Measurements from ENCODE around the gene PNRC2. TPM values are rescaled to one million over a fixed set of nuclear protein-coding genes. Genes with fewer than 3 reads are reported as not detected.

Gene PNRC2
- total and polyA plus RNA-seq, 2 of the 13 experiments (the other 11 are each of a cell fraction or from before 2014, with no cell fraction given): 74.9 to 97.5 TPM

DNA sequence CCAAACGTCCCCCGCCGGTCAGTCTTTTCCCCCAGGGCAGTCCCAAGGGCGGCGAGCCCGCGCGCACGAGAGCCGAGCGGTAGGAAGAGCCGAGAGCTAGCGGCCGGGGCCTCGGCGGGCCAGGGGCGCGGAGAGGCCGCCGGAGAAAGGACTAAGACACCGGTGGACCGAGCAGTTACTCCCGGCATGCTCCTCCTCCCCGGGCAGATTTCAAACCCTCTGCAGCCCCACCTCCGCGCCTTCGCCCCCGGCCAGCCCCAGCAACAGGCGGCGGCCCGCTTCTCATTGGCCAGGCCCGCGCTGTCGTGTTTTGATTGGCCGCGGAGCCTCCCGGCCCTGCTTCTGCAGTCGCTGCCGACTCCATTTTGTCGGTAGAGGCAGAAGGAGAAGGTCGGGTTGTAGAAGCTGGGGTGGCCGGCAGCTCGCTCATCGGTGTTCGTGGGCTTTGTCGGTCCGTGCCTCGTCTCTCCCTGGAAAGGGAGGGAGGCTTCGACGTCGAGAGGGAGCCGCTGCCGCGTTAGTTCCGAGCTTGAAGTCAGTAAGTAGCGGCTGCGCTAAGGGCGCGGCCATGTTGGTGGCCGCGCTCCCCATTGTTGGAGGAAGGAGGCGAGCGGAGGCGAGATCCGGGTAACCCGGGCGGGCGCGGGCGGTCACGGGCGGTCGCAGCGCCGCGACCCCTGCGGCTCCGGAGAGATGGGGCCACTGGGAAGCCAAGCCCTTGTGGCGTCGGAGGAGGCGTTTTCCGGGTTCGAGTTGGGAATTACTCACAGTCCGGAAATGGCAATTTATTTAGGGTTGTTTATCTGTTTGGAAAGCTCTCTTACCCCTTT is at the start of gene PNRC2 (continued):
- TF ChIP-seq ZNF646 (CRISPR knock-in tag; IDR thresholded peaks at IDR 0.05): no peak
- TF ChIP-seq ZNF713 (CRISPR knock-in tag; IDR thresholded peaks at IDR 0.05): no peak
- peak; percentile 64 for TF ChIP-seq NCOA2 (CRISPR knock-in tag; IDR thresholded peaks at IDR 0.05)
- no peak for TF ChIP-seq PRDM4 (CRISPR knock-in tag; IDR thresholded peaks at IDR 0.05; ENCODE audit: borderline replicate concordance)
- TF ChIP-seq TEAD2 (CRISPR knock-in tag; IDR thresholded peaks at IDR 0.05): no peak
- peak; percentile 83; the same call in 1 of the 2 replicates for TF ChIP-seq ZNF776 (CRISPR knock-in tag; IDR thresholded peaks at IDR 0.05)
- TF ChIP-seq ERF (CRISPR knock-in tag; IDR thresholded peaks at IDR 0.05): peak; percentile 83
- TF ChIP-seq MZF1 (CRISPR knock-in tag; IDR thresholded peaks at IDR 0.05; ENCODE audit: borderline replicate concordance): no peak
- no peak for TF ChIP-seq NCOR1 (IDR thresholded peaks at IDR 0.05; ENCODE audit: borderline replicate concordance, low read length)
- TF ChIP-seq ZNF749 (CRISPR knock-in tag; IDR thresholded peaks at IDR 0.05; ENCODE audit: borderline replicate concordance): no peak
- TF ChIP-seq ZNF232 (CRISPR knock-in tag; IDR thresholded peaks at IDR 0.05; ENCODE audit: borderline replicate concordance): no peak; the same call in 1 of the 2 replicates
- peak; percentile 93 for TF ChIP-seq AGO2 (optimal IDR thresholded peaks at IDR 0.05; ENCODE audit: low read depth, low read length)
- peak; percentile 76; the same call in 1 of the 2 replicates for TF ChIP-seq ZNF558 (CRISPR knock-in tag; IDR thresholded peaks at IDR 0.05; ENCODE audit: borderline replicate concordance)
- TF ChIP-seq MED8 (CRISPR knock-in tag; IDR thresholded peaks at IDR 0.05; ENCODE audit: insufficient replicate concordance): peak; percentile 84
- peak; percentile 86 for TF ChIP-seq ZNF329 (CRISPR knock-in tag; IDR thresholded peaks at IDR 0.05; ENCODE audit: low read depth)
- TF ChIP-seq MATR3 (CRISPR knock-in tag; IDR thresholded peaks at IDR 0.05): no peak
- TF ChIP-seq SIN3A (IDR thresholded peaks at IDR 0.05; ENCODE audit: borderline replicate concordance, low read depth, low read length): peak; percentile 39; the same call in 1 of the 2 replicates
- peak; percentile 71 for TF ChIP-seq RXRB (CRISPR knock-in tag; IDR thresholded peaks at IDR 0.05; ENCODE audit: borderline replicate concordance)
- peak; percentile 60; the same call in 1 of the 2 replicates for TF ChIP-seq ELF3 (CRISPR knock-in tag; IDR thresholded peaks at IDR 0.05)
